Head of caudate nucleus (tissue), 42 donors: ENCODE results near the gene UHRF1.

Experiments
- DNase-seq, 42 donors: peaks; one replicate each; pipeline versions ENCODE4 v3.0.0 to v3.0.0-alpha.2; 2020 to 2021; ENCODE audit warnings: mixed read lengths in 7 of 42
- intact Hi-C: fragments of 100-400 bp; cut with DNase I; formaldehyde crosslinking; loops from one replicate; pipeline ENCODE4 v1.15.0; 2022

UHRF1 gene

GRCh38 chr19:4980838-4981680 is 71.8 kb downstream of the UHRF1 start:
- intact Hi-C loops = no loop called here
- DNase-seq = no peak

GRCh38 chr19:4981681-4981958 is 72.3 kb downstream of the UHRF1 start:
- no peak for DNase-seq

GRCh38 chr19:4983346-4984105 is 74.2 kb downstream of the UHRF1 start:
- intact Hi-C loops = no loop called here
- DNase-seq = no peak

More at GRCh38 chr19:4981681-4981958, 72.3 kb downstream of the UHRF1 start:
- intact Hi-C loops = no loop called here

- no peak for DNase-seq
- intact Hi-C loops = no loop called here
Observed at GRCh38 chr19:4984106-4984380, 74.7 kb downstream of the UHRF1 start.

- intact Hi-C loops = no loop called here
- DNase-seq = no peak
Observed at GRCh38 chr19:4984438-4984990, 75.2 kb downstream of the UHRF1 start.

- DNase-seq = no peak
- intact Hi-C loops = no loop called here
Observed at GRCh38 chr19:4985551-4985991, 76.3 kb downstream of the UHRF1 start.

DNA sequence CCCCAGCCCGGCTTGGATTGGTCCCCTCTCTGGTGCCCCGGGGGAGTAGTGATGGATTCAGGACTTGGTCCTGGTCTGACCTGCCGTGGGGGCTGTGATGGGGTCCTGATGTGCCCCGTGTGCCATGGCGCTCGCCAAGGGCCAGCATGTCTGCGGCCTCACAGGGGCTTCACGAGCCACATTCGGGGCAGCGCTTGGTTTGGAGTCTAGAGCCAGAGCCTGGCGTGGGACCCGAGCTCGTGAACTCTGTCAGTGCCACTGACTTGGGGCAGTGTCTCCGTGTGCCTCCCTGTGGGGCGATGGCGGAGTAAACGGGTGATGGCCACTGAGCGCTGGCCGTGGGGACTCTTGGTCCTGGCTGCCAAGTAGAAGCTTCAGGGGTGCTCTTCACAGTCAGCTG is 76.8 kb downstream of the UHRF1 start:
- intact Hi-C loops = no loop called here
- no peak for DNase-seq

GRCh38 chr19:4986471-4986891 is 77.2 kb downstream of the UHRF1 start:
- intact Hi-C loops = no loop called here

GRCh38 chr19:4987256-4987655 is 78.0 kb downstream of the UHRF1 start:
- intact Hi-C loops = no loop called here
- no peak for DNase-seq

More at GRCh38 chr19:4986471-4986891, 77.2 kb downstream of the UHRF1 start:
- no peak for DNase-seq

GRCh38 chr19:4987692-4988370 is 78.5 kb downstream of the UHRF1 start:
- DNase-seq = no peak
- intact Hi-C loops = no loop called here

DNA sequence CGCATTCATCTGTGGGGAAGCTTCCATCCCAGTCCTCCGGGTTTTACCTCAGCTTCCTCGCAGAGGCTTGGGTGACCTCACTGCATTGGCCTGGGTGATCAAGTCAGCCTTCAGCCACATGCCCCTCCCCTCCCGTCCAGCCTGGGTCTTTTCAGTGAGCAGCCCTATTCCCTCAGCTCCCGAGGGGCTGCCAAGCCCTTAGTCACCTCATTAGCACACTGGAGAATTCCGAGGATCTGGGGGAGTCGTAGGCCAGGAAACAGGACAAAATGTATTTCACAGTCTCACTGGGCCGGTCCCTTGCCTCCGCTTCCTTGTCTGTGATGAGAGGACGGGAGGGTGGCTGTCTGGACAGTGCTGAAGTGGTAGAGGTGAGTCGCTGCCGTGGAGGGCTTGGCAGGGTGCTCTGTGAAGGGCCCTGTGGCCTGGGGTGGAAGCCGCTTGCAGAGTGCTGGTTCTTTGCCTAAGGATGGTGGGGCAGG is 79.5 kb downstream of the UHRF1 start:
- intact Hi-C loops = no loop called here
- peak in 16 of 42 donors; percentile 22 to 78 (median 54) for DNase-seq

GRCh38 chr19:4990306-4990705 is 81.0 kb downstream of the UHRF1 start:
- intact Hi-C loops = no loop called here
- DNase-seq = no peak

DNA sequence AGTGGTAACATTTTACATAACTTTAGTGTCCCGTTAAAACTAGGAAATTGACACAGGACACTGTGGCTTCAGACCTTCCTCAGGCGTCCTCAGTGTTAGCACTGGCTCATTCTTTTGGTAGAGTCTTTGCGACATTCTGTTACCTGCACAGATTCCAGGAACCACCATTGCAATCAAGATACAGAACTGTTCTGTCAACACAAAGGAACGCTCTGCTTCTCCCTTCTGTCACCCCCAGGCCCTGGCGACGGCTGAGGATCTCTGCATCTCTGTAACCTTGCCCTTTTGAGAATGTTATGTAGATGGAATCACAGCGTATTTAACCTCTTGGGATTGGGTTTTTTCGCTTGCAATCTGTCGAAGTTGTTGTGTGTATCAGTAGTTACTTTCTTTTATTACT is 82.2 kb downstream of the UHRF1 start:
- intact Hi-C loops = no loop called here
- no peak for DNase-seq

DNA sequence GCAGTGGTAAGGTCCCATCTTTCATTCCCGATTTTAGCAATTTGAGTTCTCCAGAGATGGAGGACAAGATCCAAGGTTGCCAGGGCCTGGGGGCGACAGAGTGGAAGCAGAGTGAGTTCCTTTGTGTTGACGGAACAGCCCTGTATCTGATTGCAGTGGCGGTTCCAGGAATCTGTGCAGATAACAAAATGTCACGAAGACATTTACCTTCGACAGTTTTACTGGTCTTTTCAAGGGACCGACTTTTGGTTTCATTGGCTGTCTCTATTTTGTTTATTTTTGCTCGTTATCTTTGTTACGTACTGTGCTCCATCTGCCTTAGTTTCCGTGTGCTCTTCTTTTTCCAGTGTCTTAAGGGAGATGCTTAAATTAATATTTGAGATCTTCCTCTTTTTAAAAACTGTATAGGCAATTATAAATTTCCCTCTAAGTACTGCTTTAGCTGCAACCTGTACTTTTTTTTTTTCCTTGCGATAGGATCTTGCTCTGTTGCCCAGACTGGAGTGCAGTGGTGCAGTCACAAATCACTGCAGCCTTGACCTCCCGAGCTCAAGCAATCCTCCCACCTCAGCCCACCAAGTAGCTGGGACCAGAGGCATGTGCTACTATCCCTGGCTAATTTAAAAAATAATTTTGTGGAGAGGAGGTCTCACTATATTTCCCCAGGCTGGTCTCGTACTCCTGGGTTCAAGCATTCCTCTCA is 82.8 kb downstream of the UHRF1 start:
- DNase-seq = no peak
- intact Hi-C loops = no loop called here

GRCh38 chr19:4993683-4994082 is 84.4 kb downstream of the UHRF1 start:
- DNase-seq = no peak
- intact Hi-C loops = no loop called here

DNA sequence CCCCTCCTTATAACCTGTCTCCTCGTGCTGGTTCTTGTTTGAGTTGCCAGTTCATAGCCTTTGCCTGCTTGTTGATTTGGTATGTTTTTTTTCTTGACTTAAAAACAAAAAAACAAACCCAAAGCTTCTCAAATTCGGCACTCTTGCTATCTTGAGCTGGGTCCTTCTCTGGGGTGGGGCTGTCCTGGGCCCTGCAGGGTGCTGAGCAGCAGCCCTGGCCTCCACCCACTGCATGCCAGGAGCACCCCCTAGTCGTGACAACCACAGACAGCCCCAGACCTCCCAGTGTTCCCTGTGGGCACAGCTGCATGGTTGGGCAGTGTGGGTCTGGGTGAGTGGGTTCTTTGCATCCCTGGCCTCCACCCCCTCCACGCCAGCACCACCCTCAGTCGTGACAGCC is 87.4 kb downstream of the UHRF1 start:
- intact Hi-C loops = no loop called here
- DNase-seq = no peak

DNA sequence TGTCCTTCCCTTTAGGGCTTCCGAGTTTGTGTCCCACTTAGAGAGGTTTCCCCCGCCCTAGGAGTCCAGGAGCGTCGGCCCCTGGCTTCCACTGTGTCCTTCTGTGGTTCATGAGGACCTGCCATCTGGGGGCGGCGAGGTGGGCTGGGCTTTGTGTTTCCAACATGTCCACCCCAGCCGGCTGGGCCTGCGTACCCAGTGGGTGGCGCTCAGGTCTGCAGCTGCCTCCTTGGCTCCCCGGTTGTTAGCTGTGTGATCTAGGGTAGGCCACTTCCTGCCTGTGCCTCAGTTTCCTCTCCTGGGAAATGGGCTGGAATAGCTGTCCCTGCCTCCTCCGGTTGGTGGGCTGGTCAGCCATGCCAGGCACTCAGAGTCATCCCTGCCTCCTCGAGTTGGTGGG is 88.0 kb downstream of the UHRF1 start:
- intact Hi-C loops = no loop called here
- DNase-seq = no peak

- no peak for DNase-seq
- intact Hi-C loops = no loop called here
Observed at GRCh38 chr19:5000120-5000611, 90.9 kb downstream of the UHRF1 start.

- DNase-seq = peak in 23 of 42 donors; percentile 18 to 78 (median 41)
- intact Hi-C loops = no loop called here
Observed at GRCh38 chr19:5001615-5002014, 92.3 kb downstream of the UHRF1 start.
